Panc1 (cell line): Measurements from ENCODE around the gene CALCOCO2. TPM values are rescaled to one million over a fixed set of nuclear protein-coding genes. Genes with fewer than 3 reads are reported as not detected.

Experiments
- ATAC-seq: fragments of 200-7000 bp; cut with Tn5 transposase; 2 replicates; pipeline ENCODE4 v1.9.1; 2020; ENCODE audit warnings: mild to moderate bottlenecking, moderate library complexity
- BruUV-seq: library from RNA; stranded (reverse); fragments of 400-500 nt; replicated peaks from 2 replicates; lab custom pipeline; 2021; lab: Mats Ljungman, UMichigan
- CTCF ChIA-PET: fragments of 300-600 bp; sonication (Branson Sonifier 250); formaldehyde crosslinking; loops from one replicate; lab custom pipeline; 2022; ENCODE audit warnings: antibody characterized with exemption; lab: Charles Lee
- POLR2A ChIA-PET: fragments of 300-600 bp; sonication (Branson Sonifier 250); formaldehyde crosslinking; loops from one replicate; lab custom pipeline; 2022; ENCODE audit warnings: antibody characterized with exemption; lab: Charles Lee
- DNase-seq: peaks from one replicate; pipeline ENCODE4 v3.0.0-alpha.2; 2010; ENCODE audit warnings: low read depth, low spot score
- H3K27ac ChIP-seq: 2 replicates; pipeline ENCODE4 v1.5.1; 2011; ENCODE audit warnings: mild to moderate bottlenecking, low read length, inconsistent platforms
- H3K27me3 ChIP-seq: fragments of 200-500 bp; sonication (Bioruptor generic); 2 replicates; pipeline ENCODE4 v1.6.0; 2014; ENCODE audit warnings: low read length, inconsistent platforms; ENCODE audit not compliant: control insufficient read depth, insufficient read depth
- H3K36me3 ChIP-seq: fragments of 200-500 bp; sonication (Bioruptor generic); 2 replicates; pipeline ENCODE4 v1.5.1; 2014; ENCODE audit warnings: inconsistent platforms, mild to moderate bottlenecking, low read length, moderate library complexity; ENCODE audit not compliant: control insufficient read depth, insufficient read depth
- H3K4me1 ChIP-seq: 2 replicates; pipeline ENCODE4 v1.5.1; 2011; ENCODE audit warnings: inconsistent platforms, mild to moderate bottlenecking, low read length, moderate library complexity; ENCODE audit not compliant: control insufficient read depth, insufficient read depth
- H3K4me3 ChIP-seq, 2 experiments: 2 replicates each; pipeline ENCODE4 v1.5.1; 2011 to 2012; ENCODE audit warnings: low read depth in 2 of 2, low read length in 2 of 2, mild to moderate bottlenecking in 2 of 2, inconsistent platforms in 1 of 2, moderate library complexity in 1 of 2
- H3K9me3 ChIP-seq: fragments of 200-500 bp; sonication (Bioruptor generic); 2 replicates; pipeline ENCODE4 v1.5.1; 2014; ENCODE audit warnings: low read depth, mild to moderate bottlenecking, inconsistent platforms, low read length, moderate library complexity; ENCODE audit not compliant: control insufficient read depth, insufficient read depth
- POLR2AphosphoS5 ChIP-seq: IDR thresholded peaks from 2 replicates; pipeline ENCODE4 v1.6.1; 2012; ENCODE audit warnings: mild to moderate bottlenecking, low read depth, low read length, moderate library complexity
- SIN3A ChIP-seq: IDR thresholded peaks from 2 replicates; pipeline ENCODE4 v1.6.1; 2012; ENCODE audit warnings: low read depth, mild to moderate bottlenecking, low read length, moderate library complexity, borderline replicate concordance; ENCODE audit not compliant: insufficient read depth
- TCF7L2 ChIP-seq: IDR thresholded peaks from 2 replicates; pipeline ENCODE4 v1.6.1; 2011; ENCODE audit warnings: mild to moderate bottlenecking, low read depth, low read length, inconsistent platforms
- in situ Hi-C: cut with HindIII; loops from 2 replicates; pipeline ENCODE4 v1.10.0; 2016; ENCODE audit warnings: low sequenced_read_pairs, low pct_unique_long_range_greater_than_20kb
- intact Hi-C: fragments of 100-400 bp; cut with micrococcal nuclease; formaldehyde crosslinking; loops from one replicate; pipeline ENCODE4 v1.10.0; 2022; ENCODE audit not compliant: unreplicated experiment
- total RNA-seq: library from RNA; stranded (reverse); gene quantifications from one replicate; pipeline ENCODE4 v1.2.1, GENCODE V29; 2021; ENCODE audit not compliant: unreplicated experiment
- TF ChIP-seq, protein P1 (sequence below): fragments of 450-650 bp; IDR thresholded peaks from 2 replicates; pipeline ENCODE4 v1.5.1; 2017; ENCODE audit warnings: mild to moderate bottlenecking
- TF ChIP-seq, protein P2 (sequence below), 2 experiments: IDR thresholded peaks; 2 replicates each; pipeline ENCODE4 v1.6.1; 2011 to 2012; ENCODE audit warnings: low read depth in 2 of 2, control low read depth in 1 of 2, low read length in 1 of 2, mild to moderate bottlenecking in 1 of 2, moderate library complexity in 1 of 2; ENCODE audit not compliant: insufficient read depth in 1 of 2

The CALCOCO2 gene
- total RNA-seq, 1 experiment from 2014 or later, result 282 TPM

- DNase-seq, result no peak
- peaks cover 8% of the 10 kb centered on the region; the same call in 1 of the 2 replicates for H3K27me3 ChIP-seq
- no peaks in the 10 kb centered on the region for H3K9me3 ChIP-seq
- ATAC-seq, result peak; percentile 68
- ChIA-PET POLR2A (interaction anchor here (0.6 to 0.8 kb wide), 4 partner anchors 27 to 243 kb away, joined by 3 to 8 read pairs (median 4); no protein-coding TSS in a partner anchor), CTCF (interaction anchor here (0.6 to 8.9 kb wide), 9 partner anchors 9 to 762 kb away, joined by 3 to 111 read pairs (median 7); no protein-coding TSS in a partner anchor)
- no peak overlapping the region for H3K4me3 ChIP-seq
- H3K4me1 ChIP-seq, result peaks cover 16% of the 10 kb centered on the region
- no TSS peak for BruUV-seq
- intact Hi-C loops (loop anchor here (1.0 kb wide), 1 partner anchor 65 kb away; no protein-coding TSS in a partner anchor), in situ Hi-C loops (loop anchor here (10.0 kb wide), 1 partner anchor 70 kb away; no protein-coding TSS in a partner anchor)
- no peak for TF ChIP-seq SIN3A
- TF ChIP-seq, protein P1, sequence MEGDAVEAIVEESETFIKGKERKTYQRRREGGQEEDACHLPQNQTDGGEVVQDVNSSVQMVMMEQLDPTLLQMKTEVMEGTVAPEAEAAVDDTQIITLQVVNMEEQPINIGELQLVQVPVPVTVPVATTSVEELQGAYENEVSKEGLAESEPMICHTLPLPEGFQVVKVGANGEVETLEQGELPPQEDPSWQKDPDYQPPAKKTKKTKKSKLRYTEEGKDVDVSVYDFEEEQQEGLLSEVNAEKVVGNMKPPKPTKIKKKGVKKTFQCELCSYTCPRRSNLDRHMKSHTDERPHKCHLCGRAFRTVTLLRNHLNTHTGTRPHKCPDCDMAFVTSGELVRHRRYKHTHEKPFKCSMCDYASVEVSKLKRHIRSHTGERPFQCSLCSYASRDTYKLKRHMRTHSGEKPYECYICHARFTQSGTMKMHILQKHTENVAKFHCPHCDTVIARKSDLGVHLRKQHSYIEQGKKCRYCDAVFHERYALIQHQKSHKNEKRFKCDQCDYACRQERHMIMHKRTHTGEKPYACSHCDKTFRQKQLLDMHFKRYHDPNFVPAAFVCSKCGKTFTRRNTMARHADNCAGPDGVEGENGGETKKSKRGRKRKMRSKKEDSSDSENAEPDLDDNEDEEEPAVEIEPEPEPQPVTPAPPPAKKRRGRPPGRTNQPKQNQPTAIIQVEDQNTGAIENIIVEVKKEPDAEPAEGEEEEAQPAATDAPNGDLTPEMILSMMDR, result peak; percentile 96
- no peaks in the 10 kb centered on the region for H3K36me3 ChIP-seq
- H3K27ac ChIP-seq, result no peak overlapping the region
Measured at GRCh38 chr17:48814504-48814903, 16.3 kb upstream of the CALCOCO2 start.

- BruUV-seq, result no TSS peak
Measured at GRCh38 chr17:48815311-48815710, 15.5 kb upstream of the CALCOCO2 start.

More at GRCh38 chr17:48815311-48815710, 15.5 kb upstream of the CALCOCO2 start:
- DNase-seq, result no peak
- TF ChIP-seq POLR2AphosphoS5 (no peak), TCF7L2 (no peak), SIN3A (no peak)
- TF ChIP-seq, protein P1, result no peak
- TF ChIP-seq, protein P2, sequence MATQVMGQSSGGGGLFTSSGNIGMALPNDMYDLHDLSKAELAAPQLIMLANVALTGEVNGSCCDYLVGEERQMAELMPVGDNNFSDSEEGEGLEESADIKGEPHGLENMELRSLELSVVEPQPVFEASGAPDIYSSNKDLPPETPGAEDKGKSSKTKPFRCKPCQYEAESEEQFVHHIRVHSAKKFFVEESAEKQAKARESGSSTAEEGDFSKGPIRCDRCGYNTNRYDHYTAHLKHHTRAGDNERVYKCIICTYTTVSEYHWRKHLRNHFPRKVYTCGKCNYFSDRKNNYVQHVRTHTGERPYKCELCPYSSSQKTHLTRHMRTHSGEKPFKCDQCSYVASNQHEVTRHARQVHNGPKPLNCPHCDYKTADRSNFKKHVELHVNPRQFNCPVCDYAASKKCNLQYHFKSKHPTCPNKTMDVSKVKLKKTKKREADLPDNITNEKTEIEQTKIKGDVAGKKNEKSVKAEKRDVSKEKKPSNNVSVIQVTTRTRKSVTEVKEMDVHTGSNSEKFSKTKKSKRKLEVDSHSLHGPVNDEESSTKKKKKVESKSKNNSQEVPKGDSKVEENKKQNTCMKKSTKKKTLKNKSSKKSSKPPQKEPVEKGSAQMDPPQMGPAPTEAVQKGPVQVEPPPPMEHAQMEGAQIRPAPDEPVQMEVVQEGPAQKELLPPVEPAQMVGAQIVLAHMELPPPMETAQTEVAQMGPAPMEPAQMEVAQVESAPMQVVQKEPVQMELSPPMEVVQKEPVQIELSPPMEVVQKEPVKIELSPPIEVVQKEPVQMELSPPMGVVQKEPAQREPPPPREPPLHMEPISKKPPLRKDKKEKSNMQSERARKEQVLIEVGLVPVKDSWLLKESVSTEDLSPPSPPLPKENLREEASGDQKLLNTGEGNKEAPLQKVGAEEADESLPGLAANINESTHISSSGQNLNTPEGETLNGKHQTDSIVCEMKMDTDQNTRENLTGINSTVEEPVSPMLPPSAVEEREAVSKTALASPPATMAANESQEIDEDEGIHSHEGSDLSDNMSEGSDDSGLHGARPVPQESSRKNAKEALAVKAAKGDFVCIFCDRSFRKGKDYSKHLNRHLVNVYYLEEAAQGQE (IDR thresholded peaks at IDR 0.05; ENCODE audit: insufficient read depth in 1 of 2, low read depth in 2 of 2, low read length in 1 of 2), result no peak
- Histone ChIP-seq H3K36me3 (no peaks in the 10 kb centered on the region), H3K4me1 (peaks cover 16% of the 10 kb centered on the region), H3K27ac (no peak overlapping the region), H3K4me3 (no peak overlapping the region), H3K27me3 (peaks cover 8% of the 10 kb centered on the region; the same call in 1 of the 2 replicates), H3K9me3 (no peaks in the 10 kb centered on the region)
- in situ Hi-C loops (loop anchor here (10.0 kb wide), 1 partner anchor 69 kb away; no protein-coding TSS in a partner anchor), intact Hi-C loops (no loop called here)
- ChIA-PET CTCF (interaction anchor here (0.6 to 8.9 kb wide), 4 partner anchors 12 to 140 kb away, joined by 7 to 111 read pairs (median 10); no protein-coding TSS in a partner anchor), POLR2A (interaction anchor here (0.6 kb wide), 2 partner anchors 28 to 59 kb away, joined by 4 to 5 read pairs; no protein-coding TSS in a partner anchor)
- ATAC-seq, result no peak
